HCT116 (cell line): ENCODE measurements around the gene PHACTR1. TPM values are rescaled to one million over a fixed set of nuclear protein-coding genes. Genes with fewer than 3 reads are reported as not detected.

Experiments used
- ATAC-seq: fragments of 200-7000 bp; cut with Tn5 transposase; 2 replicates; pipeline ENCODE4 v1.9.1; 2020; ENCODE audit warnings: mild to moderate bottlenecking, moderate library complexity
- BruUV-seq: library from RNA; stranded (reverse); fragments of 400-500 nt; replicated peaks from 2 replicates; lab custom pipeline; 2021; lab: Mats Ljungman, UMichigan
- CTCF ChIA-PET: fragments of 300-600 bp; sonication (Branson Sonifier 250); formaldehyde crosslinking; loops from one replicate; lab custom pipeline; 2021; ENCODE audit warnings: antibody characterized with exemption; lab: Charles Lee
- POLR2A ChIA-PET: fragments of 300-600, 350-600 bp; sonication (Branson Sonifier 250); formaldehyde crosslinking; loops from one replicate; lab custom pipeline; 2021; ENCODE audit warnings: antibody characterized with exemption; lab: Charles Lee
- RAD21 ChIA-PET, 2 experiments: fragments of 300-600 bp; sonication (Branson Sonifier 250); formaldehyde crosslinking; loops; one replicate each; lab custom pipeline; 2023; ENCODE audit warnings: low total read pairs in 2 of 2; ENCODE audit not compliant: uncharacterized antibody in 2 of 2, unreplicated experiment in 2 of 2, low non-redundant PET in 1 of 2; lab: Charles Lee
- DNase-seq: peaks from one replicate; pipeline ENCODE4 v3.0.0-alpha.2; 2010; ENCODE audit warnings: low read depth, low spot score
- H2AFZ ChIP-seq: fragments of 200-600 bp; shearing (Covaris generic), sonication (generic); 2 replicates; pipeline ENCODE4 v1.6.1; 2017; ENCODE audit warnings: low read depth, mixed run types, mixed read lengths, antibody characterized with exemption, low read length; ENCODE audit not compliant: poor library complexity, severe bottlenecking
- H3K27ac ChIP-seq: 2 replicates; pipeline ENCODE4 v1.5.1; 2012; ENCODE audit warnings: low read depth, low read length
- H3K27me3 ChIP-seq: fragments of 200-600 bp; sonication (generic); 2 replicates; pipeline ENCODE4 v1.6.1; 2016; ENCODE audit warnings: mixed run types, low read length, mixed read lengths; ENCODE audit not compliant: insufficient read depth
- H3K36me3 ChIP-seq, 2 experiments: fragments of 200-500 bp in 1 of 2; fragments of 200-600 bp in 1 of 2; sonication (Bioruptor generic) in 1 of 2; sonication (generic) in 1 of 2; 2 replicates each; pipeline versions ENCODE4 v1.5.1 to v1.6.1; 2014 to 2016; ENCODE audit warnings: low read length in 2 of 2, inconsistent platforms in 1 of 2, mixed read lengths in 1 of 2, mixed run types in 1 of 2; ENCODE audit not compliant: insufficient read depth in 2 of 2, control insufficient read depth in 1 of 2
- H3K4me1 ChIP-seq, 2 experiments: fragments of 200-600 bp in 1 of 2; sonication (generic) in 1 of 2; 2 replicates each; pipeline versions ENCODE4 v1.5.1 to v1.6.1; 2012 to 2017; ENCODE audit warnings: low read length in 2 of 2, inconsistent platforms in 1 of 2, mild to moderate bottlenecking in 1 of 2, mixed read lengths in 1 of 2, mixed run types in 1 of 2, moderate library complexity in 1 of 2; ENCODE audit not compliant: insufficient read depth in 2 of 2, control insufficient read depth in 1 of 2
- H3K4me2 ChIP-seq: fragments of 200-600 bp; sonication (generic); 2 replicates; pipeline ENCODE4 v1.6.1; 2017; ENCODE audit warnings: mixed run types, low read length, mixed read lengths
- H3K4me3 ChIP-seq, 2 experiments: fragments of 200-600 bp in 1 of 2; sonication (generic) in 1 of 2; replicated peaks in 1 of 2; 2 replicates each; pipeline ENCODE4 v1.5.1; 2011 to 2016; ENCODE audit warnings: low read length in 2 of 2, control low read depth in 1 of 2, low read depth in 1 of 2, mild to moderate bottlenecking in 1 of 2, mixed read lengths in 1 of 2, mixed run types in 1 of 2
- H3K79me2 ChIP-seq: fragments of 200-600 bp; sonication (generic); 2 replicates; pipeline ENCODE4 v1.6.1; 2017; ENCODE audit warnings: mild to moderate bottlenecking, mixed run types, low read length, moderate library complexity, mixed read lengths; ENCODE audit not compliant: insufficient read depth
- H3K9ac ChIP-seq: fragments of 200-600 bp; sonication (generic); 2 replicates; pipeline ENCODE4 v1.6.1; 2016; ENCODE audit warnings: low read length, mixed read lengths
- H3K9me2 ChIP-seq: fragments of 200-600 bp; sonication (generic), shearing (Covaris generic); 2 replicates; pipeline ENCODE4 v1.6.1; 2017; ENCODE audit warnings: mixed run types, mild to moderate bottlenecking, moderate library complexity; ENCODE audit not compliant: insufficient read depth
- H3K9me3 ChIP-seq, 2 experiments: fragments of 200-500 bp in 1 of 2; fragments of 200-600 bp in 1 of 2; sonication (Bioruptor generic) in 1 of 2; sonication (generic) in 1 of 2; 2 replicates each; pipeline ENCODE4 v1.6.1; 2014 to 2017; ENCODE audit warnings: low read length in 2 of 2, mixed read lengths in 2 of 2, inconsistent platforms in 1 of 2, low read depth in 1 of 2, mild to moderate bottlenecking in 1 of 2, mixed run types in 1 of 2, moderate library complexity in 1 of 2; ENCODE audit not compliant: control insufficient read depth in 1 of 2, insufficient read depth in 1 of 2
- H4K20me1 ChIP-seq: fragments of 200-600 bp; sonication (generic), shearing (Covaris generic); 2 replicates; pipeline ENCODE4 v1.6.1; 2017; ENCODE audit warnings: mixed run types, mild to moderate bottlenecking, moderate library complexity; ENCODE audit not compliant: insufficient read depth
- CBX3 ChIP-seq: IDR thresholded peaks from 2 replicates; pipeline ENCODE4 v1.6.1; 2012; ENCODE audit warnings: low read depth
- CEBPB ChIP-seq: IDR thresholded peaks from 2 replicates; pipeline ENCODE4 v1.6.1; 2012; ENCODE audit warnings: low read depth
- EGR1 ChIP-seq: IDR thresholded peaks from 2 replicates; pipeline ENCODE4 v1.6.1; 2012; ENCODE audit warnings: low read depth
- FOSL1 ChIP-seq: IDR thresholded peaks from 2 replicates; pipeline ENCODE4 v1.6.1; 2012; ENCODE audit warnings: low read depth
- POLR2A ChIP-seq: IDR thresholded peaks from 2 replicates; pipeline ENCODE4 v1.7.0; 2011; ENCODE audit warnings: borderline replicate concordance; ENCODE audit not compliant: insufficient read depth, insufficient read length; ENCODE audit errors: extremely low read depth
- POLR2AphosphoS5 ChIP-seq: IDR thresholded peaks from 2 replicates; pipeline ENCODE4 v1.6.1; 2011; ENCODE audit warnings: mild to moderate bottlenecking, low read depth, low read length, moderate library complexity
- RAD21 ChIP-seq: IDR thresholded peaks from 2 replicates; pipeline ENCODE4 v1.6.1; 2012; ENCODE audit warnings: low read depth, mild to moderate bottlenecking
- SIN3A ChIP-seq: IDR thresholded peaks from 2 replicates; pipeline ENCODE4 v1.6.1; 2012; ENCODE audit warnings: low read depth
- SP1 ChIP-seq: IDR thresholded peaks from 2 replicates; pipeline ENCODE4 v1.6.1; 2012; ENCODE audit warnings: low read depth
- SRF ChIP-seq: IDR thresholded peaks from 2 replicates; pipeline ENCODE4 v1.6.1; 2012; ENCODE audit warnings: low read depth
- YY1 ChIP-seq: IDR thresholded peaks from 2 replicates; pipeline ENCODE4 v1.6.1; 2011; ENCODE audit warnings: low read length, low read depth, moderate library complexity, mild to moderate bottlenecking; ENCODE audit not compliant: insufficient replicate concordance; ENCODE audit errors: extremely low read depth
- ZFX ChIP-seq: fragments of 450-650 bp; IDR thresholded peaks from 2 replicates; pipeline ENCODE4 v1.6.1; 2017
- intact Hi-C: fragments of 100-400 bp; cut with micrococcal nuclease; formaldehyde crosslinking; loops from 2 replicates; pipeline ENCODE4 v1.10.0; 2022
- total RNA-seq: library from RNA; stranded (reverse); gene quantifications from one replicate; pipeline ENCODE4 v1.2.1, GENCODE V29; 2021; ENCODE audit not compliant: unreplicated experiment
- TF ChIP-seq, protein P1 (sequence below): IDR thresholded peaks from 2 replicates; pipeline ENCODE4 v1.6.1; 2012
- TF ChIP-seq, protein P2 (sequence below): IDR thresholded peaks from 2 replicates; pipeline ENCODE4 v1.6.1; 2012; ENCODE audit warnings: low read depth
- TF ChIP-seq, protein P3 (sequence below), 3 experiments: fragments of 200-600 bp in 1 of 3; sonication (generic) in 1 of 3; IDR thresholded peaks in 2 of 3; conservative IDR thresholded peaks in 1 of 3; 2 replicates each; pipeline ENCODE4 v1.5.1; 2012 to 2017; ENCODE audit warnings: low read depth in 2 of 3, low read length in 2 of 3, antibody characterized with exemption in 1 of 3, borderline replicate concordance in 1 of 3, control low read depth in 1 of 3, mild to moderate bottlenecking in 1 of 3, mixed read lengths in 1 of 3, mixed run types in 1 of 3, moderate library complexity in 1 of 3; ENCODE audit not compliant: insufficient read depth in 1 of 3
- TF ChIP-seq, protein P4 (sequence below): IDR thresholded peaks from 2 replicates; pipeline ENCODE4 v1.6.1; 2011; ENCODE audit warnings: mild to moderate bottlenecking, low read length, moderate library complexity; ENCODE audit not compliant: insufficient replicate concordance; ENCODE audit errors: extremely low read depth

Gene PHACTR1
- total RNA-seq, 1 experiment from 2014 or later: 0.17 TPM

DNA sequence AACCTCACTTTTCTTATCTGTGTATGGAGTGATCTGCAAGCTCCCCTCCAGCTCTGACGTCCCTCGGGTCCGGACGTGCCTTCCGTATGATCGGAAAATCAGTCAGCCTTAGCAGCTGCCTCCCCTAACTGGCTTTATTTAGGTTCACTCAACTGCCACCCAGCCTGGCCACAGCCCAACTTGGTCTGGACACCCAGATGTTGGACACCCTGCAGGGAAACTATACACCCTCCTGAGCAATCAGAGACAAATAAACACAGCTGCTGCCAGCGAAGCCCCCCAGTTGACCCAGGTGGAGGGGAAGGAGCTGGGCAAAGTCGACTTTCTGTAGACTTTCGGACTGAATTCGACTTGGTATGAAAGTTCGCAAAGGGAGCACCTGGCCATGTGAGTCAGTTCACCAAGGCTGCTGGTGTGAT, 582.8 kb downstream of the PHACTR1 start:
- Histone ChIP-seq H3K9me3 (no peaks in the 10 kb centered on the region), H3K9ac (no peak overlapping the region), H3K79me2 (no peaks in the 10 kb centered on the region), H3K4me2 (no peak overlapping the region), H3K27ac (no peak overlapping the region), H3K4me1 (peaks cover 0 to 8% of the 10 kb centered on the region in 2 experiments; a peak in 2 of 4 replicates), H4K20me1 (no peaks in the 10 kb centered on the region), H3K4me3 (no peak overlapping the region), H2AFZ (no peak overlapping the region), H3K27me3 (no peaks in the 10 kb centered on the region), H3K9me2 (no peaks in the 10 kb centered on the region), H3K36me3 (peaks cover 0 to 7% of the 10 kb centered on the region in 2 experiments; a peak in 1 of 4 replicates)
- BruUV-seq: no TSS peak
- no peak for ATAC-seq
- ChIA-PET RAD21 (no interaction called here), CTCF (no interaction called here), POLR2A (no interaction called here)
- TF ChIP-seq, protein P1, sequence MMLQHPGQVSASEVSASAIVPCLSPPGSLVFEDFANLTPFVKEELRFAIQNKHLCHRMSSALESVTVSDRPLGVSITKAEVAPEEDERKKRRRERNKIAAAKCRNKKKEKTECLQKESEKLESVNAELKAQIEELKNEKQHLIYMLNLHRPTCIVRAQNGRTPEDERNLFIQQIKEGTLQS: no peak
- TF ChIP-seq SP1 (no peak), CBX3 (no peak), SRF (no peak), RAD21 (no peak), SIN3A (no peak), POLR2A (no peak), YY1 (no peak), EGR1 (no peak), POLR2AphosphoS5 (no peak), ZFX (no peak), FOSL1 (no peak), CEBPB (no peak)
- TF ChIP-seq, protein P2, sequence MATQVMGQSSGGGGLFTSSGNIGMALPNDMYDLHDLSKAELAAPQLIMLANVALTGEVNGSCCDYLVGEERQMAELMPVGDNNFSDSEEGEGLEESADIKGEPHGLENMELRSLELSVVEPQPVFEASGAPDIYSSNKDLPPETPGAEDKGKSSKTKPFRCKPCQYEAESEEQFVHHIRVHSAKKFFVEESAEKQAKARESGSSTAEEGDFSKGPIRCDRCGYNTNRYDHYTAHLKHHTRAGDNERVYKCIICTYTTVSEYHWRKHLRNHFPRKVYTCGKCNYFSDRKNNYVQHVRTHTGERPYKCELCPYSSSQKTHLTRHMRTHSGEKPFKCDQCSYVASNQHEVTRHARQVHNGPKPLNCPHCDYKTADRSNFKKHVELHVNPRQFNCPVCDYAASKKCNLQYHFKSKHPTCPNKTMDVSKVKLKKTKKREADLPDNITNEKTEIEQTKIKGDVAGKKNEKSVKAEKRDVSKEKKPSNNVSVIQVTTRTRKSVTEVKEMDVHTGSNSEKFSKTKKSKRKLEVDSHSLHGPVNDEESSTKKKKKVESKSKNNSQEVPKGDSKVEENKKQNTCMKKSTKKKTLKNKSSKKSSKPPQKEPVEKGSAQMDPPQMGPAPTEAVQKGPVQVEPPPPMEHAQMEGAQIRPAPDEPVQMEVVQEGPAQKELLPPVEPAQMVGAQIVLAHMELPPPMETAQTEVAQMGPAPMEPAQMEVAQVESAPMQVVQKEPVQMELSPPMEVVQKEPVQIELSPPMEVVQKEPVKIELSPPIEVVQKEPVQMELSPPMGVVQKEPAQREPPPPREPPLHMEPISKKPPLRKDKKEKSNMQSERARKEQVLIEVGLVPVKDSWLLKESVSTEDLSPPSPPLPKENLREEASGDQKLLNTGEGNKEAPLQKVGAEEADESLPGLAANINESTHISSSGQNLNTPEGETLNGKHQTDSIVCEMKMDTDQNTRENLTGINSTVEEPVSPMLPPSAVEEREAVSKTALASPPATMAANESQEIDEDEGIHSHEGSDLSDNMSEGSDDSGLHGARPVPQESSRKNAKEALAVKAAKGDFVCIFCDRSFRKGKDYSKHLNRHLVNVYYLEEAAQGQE: no peak
- TF ChIP-seq, protein P3, sequence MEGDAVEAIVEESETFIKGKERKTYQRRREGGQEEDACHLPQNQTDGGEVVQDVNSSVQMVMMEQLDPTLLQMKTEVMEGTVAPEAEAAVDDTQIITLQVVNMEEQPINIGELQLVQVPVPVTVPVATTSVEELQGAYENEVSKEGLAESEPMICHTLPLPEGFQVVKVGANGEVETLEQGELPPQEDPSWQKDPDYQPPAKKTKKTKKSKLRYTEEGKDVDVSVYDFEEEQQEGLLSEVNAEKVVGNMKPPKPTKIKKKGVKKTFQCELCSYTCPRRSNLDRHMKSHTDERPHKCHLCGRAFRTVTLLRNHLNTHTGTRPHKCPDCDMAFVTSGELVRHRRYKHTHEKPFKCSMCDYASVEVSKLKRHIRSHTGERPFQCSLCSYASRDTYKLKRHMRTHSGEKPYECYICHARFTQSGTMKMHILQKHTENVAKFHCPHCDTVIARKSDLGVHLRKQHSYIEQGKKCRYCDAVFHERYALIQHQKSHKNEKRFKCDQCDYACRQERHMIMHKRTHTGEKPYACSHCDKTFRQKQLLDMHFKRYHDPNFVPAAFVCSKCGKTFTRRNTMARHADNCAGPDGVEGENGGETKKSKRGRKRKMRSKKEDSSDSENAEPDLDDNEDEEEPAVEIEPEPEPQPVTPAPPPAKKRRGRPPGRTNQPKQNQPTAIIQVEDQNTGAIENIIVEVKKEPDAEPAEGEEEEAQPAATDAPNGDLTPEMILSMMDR (IDR thresholded peaks at IDR 0.05 in 2 of 3, conservative IDR thresholded peaks at IDR 0.05 in 1 of 3; ENCODE audit: borderline replicate concordance in 1 of 3, insufficient read depth in 1 of 3, low read depth in 2 of 3, low read length in 2 of 3): no peak
- TF ChIP-seq, protein P4, sequence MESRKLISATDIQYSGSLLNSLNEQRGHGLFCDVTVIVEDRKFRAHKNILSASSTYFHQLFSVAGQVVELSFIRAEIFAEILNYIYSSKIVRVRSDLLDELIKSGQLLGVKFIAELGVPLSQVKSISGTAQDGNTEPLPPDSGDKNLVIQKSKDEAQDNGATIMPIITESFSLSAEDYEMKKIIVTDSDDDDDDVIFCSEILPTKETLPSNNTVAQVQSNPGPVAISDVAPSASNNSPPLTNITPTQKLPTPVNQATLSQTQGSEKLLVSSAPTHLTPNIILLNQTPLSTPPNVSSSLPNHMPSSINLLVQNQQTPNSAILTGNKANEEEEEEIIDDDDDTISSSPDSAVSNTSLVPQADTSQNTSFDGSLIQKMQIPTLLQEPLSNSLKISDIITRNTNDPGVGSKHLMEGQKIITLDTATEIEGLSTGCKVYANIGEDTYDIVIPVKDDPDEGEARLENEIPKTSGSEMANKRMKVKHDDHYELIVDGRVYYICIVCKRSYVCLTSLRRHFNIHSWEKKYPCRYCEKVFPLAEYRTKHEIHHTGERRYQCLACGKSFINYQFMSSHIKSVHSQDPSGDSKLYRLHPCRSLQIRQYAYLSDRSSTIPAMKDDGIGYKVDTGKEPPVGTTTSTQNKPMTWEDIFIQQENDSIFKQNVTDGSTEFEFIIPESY: no peak
- intact Hi-C loops: no loop called here
- no peak for DNase-seq
